Measurements from ENCODE around the gene DSTYK. TPM values are rescaled to one million over a fixed set of nuclear protein-coding genes. Genes with fewer than 3 reads are reported as not detected.

DSTYK gene
- polyA plus RNA-seq, 1 of the 3 experiments (the other 2 are of a cell fraction) = 4.4 TPM

- Histone ChIP-seq H4K20me1 (ENCODE audit: insufficient read depth) (no peaks in the 10 kb centered on the region), H3K9ac (peak within 1 kb of the TSS; percentile 95), H3K4me3 (ENCODE audit: low read depth in 2 of 2, low read length in 1 of 2) (peak within 1 kb of the TSS; percentile 80 to 92), H3K36me3 (replicated peaks in 1 of 2; ENCODE audit: control insufficient read depth in 1 of 2, insufficient read depth in 2 of 2, low read length in 1 of 2) (peaks cover 0 to 3% of the 10 kb centered on the region in 2 experiments), H3F3A (replicated peaks; ENCODE audit: insufficient read depth) (peaks cover 5% of the 10 kb centered on the region), H3K4me2 (peak within 1 kb of the TSS; percentile 87), H3K9me3 (no peaks in the 10 kb centered on the region), H3K27ac (ENCODE audit: low read depth in 2 of 2, low read length in 1 of 2) (peak within 1 kb of the TSS; percentile 87 to 96), H2AFZ (ENCODE audit: low read depth) (peak within 1 kb of the TSS; percentile 94), H3K9me2 (no peaks in the 10 kb centered on the region), H3K27me3 (ENCODE audit: insufficient read depth) (no peaks in the 10 kb centered on the region), H3K79me2 (ENCODE audit: insufficient read depth) (peaks cover 47% of the 10 kb centered on the region), H3K4me1 (ENCODE audit: control insufficient read depth in 1 of 2, insufficient read depth in 2 of 2, low read depth in 1 of 2, low read length in 1 of 2) (peaks cover 11 to 17% of the 10 kb centered on the region in 2 experiments; a peak in 3 of 4 replicates)
- CTCF ChIA-PET = interaction anchor here (0.6 to 3.7 kb wide), 23 partner anchors 11 to 203 kb away, joined by 3 to 19 read pairs (median 3); no protein-coding TSS in a partner anchor
- peak; percentile 84 for DNase-seq
- WGBS (ENCODE audit: low lambda C conversion rate) = 0% methylated on average over 35 of the region's 46 CpGs
- POLR2A ChIA-PET = no interaction called here
- peak; percentile 91 for TF ChIP-seq ELF1 (IDR thresholded peaks at IDR 0.05)
- TF ChIP-seq, protein P1, sequence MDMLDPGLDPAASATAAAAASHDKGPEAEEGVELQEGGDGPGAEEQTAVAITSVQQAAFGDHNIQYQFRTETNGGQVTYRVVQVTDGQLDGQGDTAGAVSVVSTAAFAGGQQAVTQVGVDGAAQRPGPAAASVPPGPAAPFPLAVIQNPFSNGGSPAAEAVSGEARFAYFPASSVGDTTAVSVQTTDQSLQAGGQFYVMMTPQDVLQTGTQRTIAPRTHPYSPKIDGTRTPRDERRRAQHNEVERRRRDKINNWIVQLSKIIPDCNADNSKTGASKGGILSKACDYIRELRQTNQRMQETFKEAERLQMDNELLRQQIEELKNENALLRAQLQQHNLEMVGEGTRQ (IDR thresholded peaks at IDR 0.05; ENCODE audit: borderline replicate concordance, low read depth, low read length) = no peak
- no peak for TF ChIP-seq GATA2 (CRISPR knock-in tag; IDR thresholded peaks at IDR 0.05)
- TF ChIP-seq RXRA (IDR thresholded peaks at IDR 0.05; ENCODE audit: borderline replicate concordance, low read depth) = 0 out of 2 replicates have a peak, but pooled peaks have one; percentile 38
- peak; percentile 83 for TF ChIP-seq CHD2 (IDR thresholded peaks at IDR 0.05; ENCODE audit: low read length, partially characterized antibody)
- TF ChIP-seq RFX5 (IDR thresholded peaks at IDR 0.05; ENCODE audit: low read length) = no peak
- no peak for TF ChIP-seq MEF2A (IDR thresholded peaks at IDR 0.05; ENCODE audit: borderline replicate concordance, low read depth)
- TF ChIP-seq RCOR1 (IDR thresholded peaks at IDR 0.05; ENCODE audit: low read length) = peak; percentile 77
- TF ChIP-seq, protein P2, sequence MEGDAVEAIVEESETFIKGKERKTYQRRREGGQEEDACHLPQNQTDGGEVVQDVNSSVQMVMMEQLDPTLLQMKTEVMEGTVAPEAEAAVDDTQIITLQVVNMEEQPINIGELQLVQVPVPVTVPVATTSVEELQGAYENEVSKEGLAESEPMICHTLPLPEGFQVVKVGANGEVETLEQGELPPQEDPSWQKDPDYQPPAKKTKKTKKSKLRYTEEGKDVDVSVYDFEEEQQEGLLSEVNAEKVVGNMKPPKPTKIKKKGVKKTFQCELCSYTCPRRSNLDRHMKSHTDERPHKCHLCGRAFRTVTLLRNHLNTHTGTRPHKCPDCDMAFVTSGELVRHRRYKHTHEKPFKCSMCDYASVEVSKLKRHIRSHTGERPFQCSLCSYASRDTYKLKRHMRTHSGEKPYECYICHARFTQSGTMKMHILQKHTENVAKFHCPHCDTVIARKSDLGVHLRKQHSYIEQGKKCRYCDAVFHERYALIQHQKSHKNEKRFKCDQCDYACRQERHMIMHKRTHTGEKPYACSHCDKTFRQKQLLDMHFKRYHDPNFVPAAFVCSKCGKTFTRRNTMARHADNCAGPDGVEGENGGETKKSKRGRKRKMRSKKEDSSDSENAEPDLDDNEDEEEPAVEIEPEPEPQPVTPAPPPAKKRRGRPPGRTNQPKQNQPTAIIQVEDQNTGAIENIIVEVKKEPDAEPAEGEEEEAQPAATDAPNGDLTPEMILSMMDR (IDR thresholded peaks at IDR 0.05) = peak; percentile 84
- TF ChIP-seq, protein P3, sequence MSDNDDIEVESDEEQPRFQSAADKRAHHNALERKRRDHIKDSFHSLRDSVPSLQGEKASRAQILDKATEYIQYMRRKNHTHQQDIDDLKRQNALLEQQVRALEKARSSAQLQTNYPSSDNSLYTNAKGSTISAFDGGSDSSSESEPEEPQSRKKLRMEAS (IDR thresholded peaks at IDR 0.05; ENCODE audit: low read depth) = peak; percentile 87
- TF ChIP-seq, protein P4, sequence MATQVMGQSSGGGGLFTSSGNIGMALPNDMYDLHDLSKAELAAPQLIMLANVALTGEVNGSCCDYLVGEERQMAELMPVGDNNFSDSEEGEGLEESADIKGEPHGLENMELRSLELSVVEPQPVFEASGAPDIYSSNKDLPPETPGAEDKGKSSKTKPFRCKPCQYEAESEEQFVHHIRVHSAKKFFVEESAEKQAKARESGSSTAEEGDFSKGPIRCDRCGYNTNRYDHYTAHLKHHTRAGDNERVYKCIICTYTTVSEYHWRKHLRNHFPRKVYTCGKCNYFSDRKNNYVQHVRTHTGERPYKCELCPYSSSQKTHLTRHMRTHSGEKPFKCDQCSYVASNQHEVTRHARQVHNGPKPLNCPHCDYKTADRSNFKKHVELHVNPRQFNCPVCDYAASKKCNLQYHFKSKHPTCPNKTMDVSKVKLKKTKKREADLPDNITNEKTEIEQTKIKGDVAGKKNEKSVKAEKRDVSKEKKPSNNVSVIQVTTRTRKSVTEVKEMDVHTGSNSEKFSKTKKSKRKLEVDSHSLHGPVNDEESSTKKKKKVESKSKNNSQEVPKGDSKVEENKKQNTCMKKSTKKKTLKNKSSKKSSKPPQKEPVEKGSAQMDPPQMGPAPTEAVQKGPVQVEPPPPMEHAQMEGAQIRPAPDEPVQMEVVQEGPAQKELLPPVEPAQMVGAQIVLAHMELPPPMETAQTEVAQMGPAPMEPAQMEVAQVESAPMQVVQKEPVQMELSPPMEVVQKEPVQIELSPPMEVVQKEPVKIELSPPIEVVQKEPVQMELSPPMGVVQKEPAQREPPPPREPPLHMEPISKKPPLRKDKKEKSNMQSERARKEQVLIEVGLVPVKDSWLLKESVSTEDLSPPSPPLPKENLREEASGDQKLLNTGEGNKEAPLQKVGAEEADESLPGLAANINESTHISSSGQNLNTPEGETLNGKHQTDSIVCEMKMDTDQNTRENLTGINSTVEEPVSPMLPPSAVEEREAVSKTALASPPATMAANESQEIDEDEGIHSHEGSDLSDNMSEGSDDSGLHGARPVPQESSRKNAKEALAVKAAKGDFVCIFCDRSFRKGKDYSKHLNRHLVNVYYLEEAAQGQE (IDR thresholded peaks at IDR 0.05; ENCODE audit: low read depth, low read length) = peak; percentile 69
- TF ChIP-seq, protein P5, sequence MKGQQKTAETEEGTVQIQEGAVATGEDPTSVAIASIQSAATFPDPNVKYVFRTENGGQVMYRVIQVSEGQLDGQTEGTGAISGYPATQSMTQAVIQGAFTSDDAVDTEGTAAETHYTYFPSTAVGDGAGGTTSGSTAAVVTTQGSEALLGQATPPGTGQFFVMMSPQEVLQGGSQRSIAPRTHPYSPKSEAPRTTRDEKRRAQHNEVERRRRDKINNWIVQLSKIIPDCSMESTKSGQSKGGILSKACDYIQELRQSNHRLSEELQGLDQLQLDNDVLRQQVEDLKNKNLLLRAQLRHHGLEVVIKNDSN (IDR thresholded peaks at IDR 0.05; ENCODE audit: borderline replicate concordance, low read depth) = no peak; the same call in 1 of the 2 replicates
- peak; percentile 55 for TF ChIP-seq RAD21 (IDR thresholded peaks at IDR 0.05; ENCODE audit: low read length)
- TF ChIP-seq TCF12 (IDR thresholded peaks at IDR 0.05) = peak; percentile 51; the same call in 1 of the 2 replicates
- peak; percentile 37; the same call in 1 of the 2 replicates for TF ChIP-seq FOSL2 (IDR thresholded peaks at IDR 0.05; ENCODE audit: borderline replicate concordance, low read depth)
- TF ChIP-seq EP300 (IDR thresholded peaks at IDR 0.05; ENCODE audit: borderline replicate concordance in 1 of 2, low read depth in 1 of 2, low read length in 1 of 2) = peak in 1 of 2 experiments; percentile 36; a peak in 1 of 4 replicates
- peak; percentile 33; the same call in 1 of the 2 replicates for TF ChIP-seq NRF1 (IDR thresholded peaks at IDR 0.05; ENCODE audit: low read depth, low read length)
- TF ChIP-seq YY1 (IDR thresholded peaks at IDR 0.05; ENCODE audit: low read depth) = peak; percentile 79; the same call in 1 of the 2 replicates
- TF ChIP-seq FOXJ3 (CRISPR knock-in tag; IDR thresholded peaks at IDR 0.05) = peak; percentile 79
- peak; percentile 64 for TF ChIP-seq SMC3 (IDR thresholded peaks at IDR 0.05; ENCODE audit: low read depth, low read length)
- peak; percentile 70 for TF ChIP-seq SIN3A (IDR thresholded peaks at IDR 0.05; ENCODE audit: borderline replicate concordance, low read depth, low read length)
- TF ChIP-seq, protein P6, sequence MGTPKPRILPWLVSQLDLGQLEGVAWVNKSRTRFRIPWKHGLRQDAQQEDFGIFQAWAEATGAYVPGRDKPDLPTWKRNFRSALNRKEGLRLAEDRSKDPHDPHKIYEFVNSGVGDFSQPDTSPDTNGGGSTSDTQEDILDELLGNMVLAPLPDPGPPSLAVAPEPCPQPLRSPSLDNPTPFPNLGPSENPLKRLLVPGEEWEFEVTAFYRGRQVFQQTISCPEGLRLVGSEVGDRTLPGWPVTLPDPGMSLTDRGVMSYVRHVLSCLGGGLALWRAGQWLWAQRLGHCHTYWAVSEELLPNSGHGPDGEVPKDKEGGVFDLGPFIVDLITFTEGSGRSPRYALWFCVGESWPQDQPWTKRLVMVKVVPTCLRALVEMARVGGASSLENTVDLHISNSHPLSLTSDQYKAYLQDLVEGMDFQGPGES (IDR thresholded peaks at IDR 0.05; ENCODE audit: low read depth, low read length) = no peak
- peak; percentile 70; the same call in 1 of the 2 replicates for TF ChIP-seq FOXM1 (IDR thresholded peaks at IDR 0.05; ENCODE audit: low read depth)
- TF ChIP-seq MXI1 (IDR thresholded peaks at IDR 0.05; ENCODE audit: low read depth, low read length) = peak; percentile 76; the same call in 1 of the 2 replicates
Observed at GRCh38 chr1:205121660-205122488, 89.6 kb downstream of the DSTYK start, which contains the start of gene RBBP5. Gene RBBP5, minus strand, starts transcription at chr1:205121978. Its CDS starts 105 bp downstream, at chr1:205121873.

Measured in SK-N-SH (cell line).